NT2/D1 (cell line): Measurements from ENCODE around the gene MGA.

Experiments used
- DNase-seq: peaks from one replicate; pipeline ENCODE4 v3.0.0-alpha.2; 2011; ENCODE audit warnings: low read depth, low spot score
- H3K27me3 ChIP-seq: 2 replicates; pipeline ENCODE4 v1.6.0; 2011; ENCODE audit warnings: mild to moderate bottlenecking; ENCODE audit not compliant: insufficient read length, insufficient read depth
- H3K36me3 ChIP-seq: 2 replicates; pipeline ENCODE4 v1.6.1; 2011; ENCODE audit warnings: mild to moderate bottlenecking, low read length, mixed read lengths; ENCODE audit not compliant: insufficient read depth, insufficient read length
- H3K4me1 ChIP-seq: 2 replicates; pipeline ENCODE4 v1.5.1; 2011; ENCODE audit not compliant: insufficient read depth, insufficient read length
- H3K4me3 ChIP-seq: 2 replicates; pipeline ENCODE4 v1.5.1; 2011; ENCODE audit warnings: low read depth; ENCODE audit not compliant: insufficient read length
- H3K9ac ChIP-seq: 2 replicates; pipeline ENCODE4 v1.6.0; 2011; ENCODE audit warnings: low read depth; ENCODE audit not compliant: insufficient read length
- H3K9me3 ChIP-seq: 2 replicates; pipeline ENCODE4 v1.5.1; 2011; ENCODE audit warnings: mild to moderate bottlenecking, low read length; ENCODE audit not compliant: insufficient read depth
- SUZ12 ChIP-seq: IDR thresholded peaks from 2 replicates; pipeline ENCODE4 v1.6.1; 2011; ENCODE audit not compliant: insufficient read length, insufficient read depth; ENCODE audit errors: extremely low read depth
- YY1 ChIP-seq: IDR thresholded peaks from 2 replicates; pipeline ENCODE4 v1.6.1; 2011; ENCODE audit not compliant: insufficient read length, insufficient read depth
- ZNF274 ChIP-seq: IDR thresholded peaks from 2 replicates; pipeline ENCODE4 v1.6.1; 2011; ENCODE audit warnings: mild to moderate bottlenecking, low read depth, low read length

The MGA gene

DNA sequence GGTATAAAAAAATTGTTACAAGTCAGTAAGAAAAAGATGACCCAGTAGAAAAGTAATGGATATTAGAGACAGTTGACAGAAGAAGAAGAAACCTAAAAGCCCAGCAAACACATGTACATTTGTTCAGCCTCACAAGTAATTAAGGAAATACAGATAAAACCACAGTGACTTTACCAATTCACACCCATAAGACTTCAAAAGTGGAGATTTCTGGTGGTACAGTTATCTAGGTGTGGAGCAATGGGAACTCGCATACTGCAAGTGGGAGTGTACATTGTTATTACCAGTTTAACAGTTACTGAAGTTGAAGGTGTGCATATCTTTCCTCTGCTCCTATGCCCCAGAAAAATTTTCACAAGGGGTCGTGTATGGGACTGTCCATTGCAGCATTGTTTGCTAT is 96.0 kb downstream of the MGA start:
- Histone ChIP-seq H3K27me3 (no peaks in the 10 kb centered on the region), H3K36me3 (peaks cover 12% of the 10 kb centered on the region), H3K4me3 (no peak overlapping the region), H3K9ac (no peak overlapping the region), H3K4me1 (no peaks in the 10 kb centered on the region), H3K9me3 (no peaks in the 10 kb centered on the region)
- no peak for TF ChIP-seq YY1
- TF ChIP-seq SUZ12 = no peak
- TF ChIP-seq ZNF274 = no peak
- no peak for DNase-seq

DNA sequence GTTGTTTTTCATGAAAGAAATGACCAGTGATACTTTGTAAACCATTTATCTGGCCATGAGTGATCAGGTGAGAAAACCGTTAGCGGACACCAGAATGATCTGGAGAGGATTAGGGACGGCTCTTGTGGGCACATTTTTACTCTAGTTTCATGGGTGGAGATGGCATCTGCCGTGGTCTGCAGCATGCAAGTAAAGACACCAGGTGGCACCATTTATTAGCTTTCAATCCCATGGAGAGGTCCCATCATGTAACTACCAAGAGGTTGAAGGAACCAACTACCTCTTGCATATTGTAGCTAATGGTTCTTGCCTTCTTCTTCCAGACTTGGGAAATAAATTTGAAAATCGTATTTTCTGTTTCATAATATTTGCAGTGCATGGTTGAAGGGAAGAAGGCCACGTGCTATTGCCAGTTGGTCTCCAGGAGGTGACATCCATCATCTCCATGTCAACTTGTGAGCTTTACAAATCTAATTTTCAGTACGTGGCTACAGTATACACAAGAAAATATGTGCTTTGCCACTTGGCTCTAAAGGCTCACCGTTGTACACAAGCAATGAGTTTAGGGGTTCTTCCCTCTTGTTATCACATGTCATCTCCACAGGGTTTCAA is 112.6 kb downstream of the MGA start:
- no peak overlapping the region for H3K4me3 ChIP-seq
- H3K9ac ChIP-seq = no peak overlapping the region
- peak; percentile 35 for DNase-seq
- no peak for TF ChIP-seq YY1
- no peak for TF ChIP-seq ZNF274
- TF ChIP-seq SUZ12 = no peak
- no peaks in the 10 kb centered on the region for H3K4me1 ChIP-seq
- no peaks in the 10 kb centered on the region for H3K9me3 ChIP-seq
- H3K27me3 ChIP-seq = no peaks in the 10 kb centered on the region
- peaks cover 7% of the 10 kb centered on the region for H3K36me3 ChIP-seq

DNA sequence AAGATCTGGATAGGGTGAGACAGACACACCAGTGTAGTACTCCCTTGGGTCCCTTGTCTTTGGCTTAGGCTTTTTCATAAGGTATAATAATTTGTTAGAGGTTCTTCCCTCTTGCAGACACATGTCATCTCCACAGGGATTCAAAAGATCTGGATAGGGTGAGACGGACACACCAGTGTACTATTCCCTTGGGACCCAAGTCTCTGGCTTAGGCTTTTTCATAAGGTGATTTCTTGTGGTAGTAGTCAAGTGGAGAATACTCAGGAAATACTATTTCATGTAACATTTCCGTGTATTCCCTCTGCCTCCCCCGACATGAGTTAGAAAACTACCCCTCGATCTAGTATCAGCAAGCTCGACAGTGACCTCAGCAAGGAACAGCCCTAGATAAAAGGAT is 113.1 kb downstream of the MGA start:
- peaks cover 2% of the 10 kb centered on the region for H3K4me1 ChIP-seq
- no peaks in the 10 kb centered on the region for H3K27me3 ChIP-seq
- no peak for DNase-seq
- H3K9ac ChIP-seq = no peak overlapping the region
- no peak for TF ChIP-seq SUZ12
- no peak for TF ChIP-seq YY1
- TF ChIP-seq ZNF274 = no peak
- H3K4me3 ChIP-seq = peak overlapping the region; percentile 38
- H3K9me3 ChIP-seq = no peaks in the 10 kb centered on the region
- H3K36me3 ChIP-seq = peaks cover 7% of the 10 kb centered on the region

DNA sequence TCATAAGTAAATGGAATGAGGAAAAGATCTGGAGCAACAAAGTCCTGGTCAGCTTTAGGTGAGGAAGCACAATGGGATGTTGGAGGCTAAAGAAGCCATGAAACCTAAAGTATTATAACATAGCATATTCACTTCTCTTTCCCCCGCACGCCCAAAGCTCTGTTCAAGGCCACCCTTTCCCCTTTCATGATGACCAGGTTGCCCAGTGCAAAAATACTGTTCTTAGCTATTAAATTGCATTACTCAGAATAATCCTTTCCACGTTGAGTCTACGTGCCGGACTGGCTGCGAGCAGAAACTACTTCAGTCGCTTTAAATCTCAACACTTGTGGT is 113.5 kb downstream of the MGA start:
- DNase-seq = no peak
- TF ChIP-seq SUZ12 = no peak
- no peak for TF ChIP-seq ZNF274
- TF ChIP-seq YY1 = no peak

DNA sequence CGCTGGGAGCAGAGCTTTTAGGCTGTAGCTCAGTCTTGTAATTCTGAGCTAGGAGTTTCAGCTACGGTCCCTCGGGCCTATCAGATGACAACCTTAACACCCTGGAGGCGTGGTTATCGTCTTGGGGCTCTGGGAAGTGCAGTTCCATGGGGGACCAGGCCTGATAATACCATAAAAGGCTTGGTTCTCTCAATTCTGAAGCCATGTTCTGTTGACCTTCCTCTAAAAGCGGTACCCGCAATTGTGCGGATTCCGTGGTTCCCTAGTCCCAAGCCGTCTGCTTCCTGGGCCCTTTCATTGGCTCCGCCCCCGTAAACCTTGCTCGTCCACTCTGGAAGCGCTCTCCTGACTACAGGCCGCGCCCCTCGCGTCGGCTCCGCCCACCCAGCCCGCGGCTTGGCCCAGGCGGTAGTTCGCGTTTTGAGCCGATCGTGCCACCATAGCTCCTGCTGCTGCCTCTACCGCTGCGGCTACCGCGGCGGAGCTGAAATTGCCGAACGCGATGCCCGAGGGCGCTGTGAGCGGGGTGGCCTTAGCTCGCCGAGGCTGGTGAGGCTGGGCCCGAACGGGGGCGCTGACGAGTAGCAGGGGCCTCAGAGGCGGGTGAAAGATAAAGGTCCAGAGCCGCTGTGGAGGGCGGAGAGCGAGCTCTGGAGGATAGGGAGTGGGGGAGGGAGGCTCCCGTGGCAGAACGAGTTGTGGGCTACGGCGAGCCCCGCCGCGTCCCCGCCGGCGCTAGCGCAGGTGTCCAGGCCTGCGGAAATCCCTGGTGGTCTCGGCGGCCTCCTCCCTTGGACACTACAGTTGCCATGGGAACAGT is 114.1 kb downstream of the MGA start, which contains the start of gene MAPKBP1:
Gene MAPKBP1, plus strand, starts transcription at position 423 of the 820 bp plus-strand sequence. CDS start 792 bp downstream, outside the sequence.
- no peaks in the 10 kb centered on the region for H3K9me3 ChIP-seq
- no peaks in the 10 kb centered on the region for H3K36me3 ChIP-seq
- H3K9ac ChIP-seq = peak within 1 kb of the TSS; percentile 70
- peak within 1 kb of the TSS; percentile 61 for H3K4me3 ChIP-seq
- peaks cover 4% of the 10 kb centered on the region for H3K4me1 ChIP-seq
- no peak for TF ChIP-seq SUZ12
- no peak for TF ChIP-seq ZNF274
- no peak for TF ChIP-seq YY1
- no peaks in the 10 kb centered on the region for H3K27me3 ChIP-seq
- peak; percentile 94 for DNase-seq

More for the DNA sequence above, 113.5 kb downstream of the MGA start:
- H3K9me3 ChIP-seq = no peaks in the 10 kb centered on the region
- H3K9ac ChIP-seq = peak overlapping the region; percentile 66
- H3K4me1 ChIP-seq = peaks cover 4% of the 10 kb centered on the region
- H3K27me3 ChIP-seq = no peaks in the 10 kb centered on the region
- peak overlapping the region; percentile 38 for H3K4me3 ChIP-seq
- H3K36me3 ChIP-seq = peaks cover 4% of the 10 kb centered on the region

DNA sequence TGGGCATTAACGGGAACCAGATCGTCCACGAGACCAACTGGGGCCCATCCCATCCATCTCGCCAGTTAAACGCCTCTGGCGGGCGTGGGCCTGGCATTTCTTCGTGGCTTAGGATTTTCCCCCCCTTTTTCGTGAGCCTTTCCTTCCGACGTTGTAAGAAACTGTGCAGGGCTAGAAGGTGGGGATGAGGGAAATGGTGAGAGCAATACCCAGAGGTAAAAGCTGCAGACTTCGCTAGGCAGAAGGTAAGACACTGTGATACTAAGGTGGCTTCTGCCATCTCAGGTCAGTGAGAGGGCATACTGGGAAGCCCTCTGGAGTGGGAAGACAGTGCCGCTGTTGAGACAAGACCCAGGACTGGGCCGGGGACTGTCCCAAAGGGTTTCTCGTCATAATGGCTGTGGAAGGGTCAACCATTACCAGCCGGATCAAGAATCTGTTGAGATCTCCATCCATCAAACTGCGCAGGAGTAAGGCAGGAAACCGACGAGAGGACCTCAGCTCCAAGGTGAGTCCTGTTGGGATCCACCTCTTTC is 114.7 kb downstream of the MGA start:
- Histone ChIP-seq H3K4me1 (peaks cover 4% of the 10 kb centered on the region), H3K36me3 (no peaks in the 10 kb centered on the region), H3K27me3 (no peaks in the 10 kb centered on the region), H3K9ac (peak overlapping the region; percentile 70), H3K9me3 (no peaks in the 10 kb centered on the region), H3K4me3 (peak overlapping the region; percentile 61)
- no peak for DNase-seq
- no peak for TF ChIP-seq YY1
- TF ChIP-seq ZNF274 = no peak
- no peak for TF ChIP-seq SUZ12

GRCh38 chr15:41775651-41776050 is 115.4 kb downstream of the MGA start:
- no peak for DNase-seq
- Histone ChIP-seq H3K4me3 (peak overlapping the region; percentile 61), H3K27me3 (no peaks in the 10 kb centered on the region), H3K9me3 (no peaks in the 10 kb centered on the region), H3K4me1 (peaks cover 4% of the 10 kb centered on the region), H3K36me3 (no peaks in the 10 kb centered on the region), H3K9ac (no peak overlapping the region)
- TF ChIP-seq SUZ12 (no peak), ZNF274 (no peak), YY1 (no peak)
